Islet precursor cell (in vitro differentiated cells): Measurements from ENCODE around the gene CCDC43.
A peak's percentile ranks its signal among the peaks of the same experiment; 100 is the strongest.
"Not testable (repeated sequence)": the region's sequence is repeated elsewhere in the genome, so short reads cannot be mapped to it uniquely, and the experiment has no call there.

ENCODE experiments used
- DNase-seq: peaks from one replicate; pipeline ENCODE4 v3.0.0-alpha.2; 2018

CCDC43 gene

DNA sequence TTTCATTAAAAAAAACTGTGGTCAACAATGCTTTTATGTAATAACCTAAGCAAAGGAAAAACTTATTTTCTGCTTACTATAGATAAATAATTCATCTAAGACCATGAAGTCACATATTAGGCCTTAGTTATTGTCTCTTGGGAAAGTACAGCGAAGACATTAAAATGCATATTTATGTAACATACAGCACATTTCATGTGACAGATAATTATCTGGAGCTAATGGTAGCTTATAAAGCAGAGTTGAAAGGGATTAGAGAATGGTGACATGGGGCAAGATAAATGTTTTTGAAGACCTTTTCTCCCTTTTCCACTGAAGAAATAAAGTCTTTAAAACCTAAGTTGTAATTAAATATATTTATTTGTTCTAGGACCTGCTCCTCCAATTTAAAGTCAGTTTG is 23.6 kb downstream of the CCDC43 start:
- no peak for DNase-seq

DNA sequence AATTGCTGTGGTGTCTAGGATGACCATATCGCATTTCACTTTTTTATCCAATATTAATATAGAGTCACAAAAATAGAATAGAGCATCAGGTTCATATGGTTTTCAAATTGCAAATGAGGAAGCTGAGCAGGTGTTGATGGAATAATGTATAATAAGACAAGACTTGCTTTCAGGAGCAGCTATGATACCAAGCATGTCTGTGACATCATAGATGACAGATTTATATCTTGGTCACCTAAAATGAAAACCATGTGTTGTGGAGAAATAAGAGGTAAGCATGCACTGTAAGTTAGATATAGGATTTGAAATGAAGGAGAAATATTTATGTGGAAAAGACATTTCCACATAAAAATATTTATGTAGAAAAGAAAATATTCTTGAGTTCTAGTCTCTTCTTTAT is 24.7 kb downstream of the CCDC43 start:
- DNase-seq, result no peak

DNA sequence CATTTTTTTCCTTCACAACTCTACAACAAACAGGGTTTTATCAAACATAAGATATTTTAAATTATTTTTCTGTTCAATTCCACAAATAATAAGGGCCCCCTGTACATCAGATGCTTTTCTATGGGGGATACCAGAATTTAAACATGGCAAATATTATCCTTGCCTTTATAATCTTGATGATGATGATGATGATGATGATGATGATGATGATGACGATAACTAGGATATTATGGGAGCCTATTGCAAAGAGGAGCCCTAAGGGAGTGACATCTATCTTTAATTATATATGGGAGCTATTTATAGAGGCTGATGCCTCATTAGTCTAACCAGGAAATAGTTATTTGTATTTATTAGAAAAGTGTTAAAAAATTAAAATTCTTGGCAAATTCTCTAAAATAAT is 26.5 kb downstream of the CCDC43 start:
- DNase-seq, result no peak

DNA sequence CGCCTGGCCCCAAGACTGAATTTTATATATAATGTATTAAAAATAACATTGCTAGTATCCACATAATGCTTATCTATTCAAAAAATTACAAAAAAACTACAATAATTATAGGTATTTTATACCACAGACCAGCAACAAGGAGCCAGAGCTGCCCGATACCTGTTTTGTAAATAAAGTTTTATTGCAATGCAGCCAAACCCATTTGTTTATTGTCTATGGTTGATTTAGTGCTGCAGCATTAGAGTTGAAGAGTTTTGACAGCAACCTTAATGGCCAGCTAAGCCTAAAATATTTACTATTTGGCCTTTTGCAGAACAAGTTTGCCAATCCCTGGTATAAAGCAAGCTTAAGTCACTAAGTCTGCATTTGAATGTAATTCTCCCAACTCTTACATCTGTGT is 27.7 kb downstream of the CCDC43 start:
- no peak for DNase-seq

DNA sequence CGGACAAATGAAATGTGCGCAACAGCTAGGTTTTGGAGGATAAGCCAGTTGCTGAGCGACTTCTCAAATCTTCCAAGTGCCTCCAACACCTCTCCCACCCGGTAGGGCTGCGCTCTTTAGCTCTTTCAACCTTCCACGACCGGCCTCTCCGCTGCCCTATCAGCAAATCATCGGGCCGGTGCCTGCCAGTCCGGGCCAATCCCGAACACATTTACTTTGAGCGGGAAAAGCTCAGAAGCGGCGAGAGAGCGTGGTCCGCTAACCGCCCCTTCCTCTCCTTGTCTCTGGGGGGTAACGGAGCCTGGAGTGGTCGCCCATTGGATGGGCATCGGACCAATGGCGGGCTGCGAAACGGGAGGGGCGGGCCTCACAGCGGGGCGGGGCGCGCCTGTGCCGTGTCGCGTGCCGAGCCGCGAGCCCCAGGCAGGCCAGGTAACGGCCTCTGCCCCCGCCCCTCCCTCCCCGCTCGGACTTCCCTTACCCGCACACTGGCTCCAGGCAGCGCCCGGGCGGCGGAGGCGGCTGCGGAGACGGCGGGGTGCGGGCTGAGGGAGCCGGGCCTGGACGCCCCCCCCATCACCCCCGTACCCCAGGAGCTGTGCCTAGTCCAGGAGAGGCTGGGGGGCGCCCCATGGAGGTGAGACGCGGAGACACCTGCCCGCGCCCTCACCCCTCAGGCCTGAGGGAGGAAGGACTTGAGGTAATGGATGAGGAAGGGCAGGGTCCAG is 33.4 kb downstream of the CCDC43 start, which contains the start of gene MEIOC:
TSS of gene MEIOC (plus strand) at position 486 of the 728 bp plus-strand sequence. CDS start at position 632, 146 bp downstream.
- peak; percentile 88 for DNase-seq

DNA sequence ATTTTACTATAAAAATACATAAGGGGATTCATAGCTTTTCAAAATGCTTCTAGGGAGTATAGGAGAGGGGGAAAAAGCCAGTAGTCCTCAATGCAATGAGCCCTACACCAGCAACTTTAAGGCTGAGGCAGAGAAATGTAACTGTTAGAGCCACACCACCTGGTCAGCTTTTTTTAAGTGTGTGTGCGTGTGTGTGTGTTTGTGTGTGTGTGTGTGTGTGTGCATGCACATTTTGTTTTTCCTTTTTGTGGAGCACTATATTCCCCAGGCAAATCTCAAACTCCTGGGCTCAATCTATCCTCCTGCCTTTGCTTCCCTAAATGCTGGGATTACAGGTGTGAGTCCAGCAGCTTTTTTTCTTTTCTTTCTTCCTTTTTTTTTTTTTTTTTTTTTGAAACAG is 35.6 kb downstream of the CCDC43 start:
- no peak for DNase-seq

DNA sequence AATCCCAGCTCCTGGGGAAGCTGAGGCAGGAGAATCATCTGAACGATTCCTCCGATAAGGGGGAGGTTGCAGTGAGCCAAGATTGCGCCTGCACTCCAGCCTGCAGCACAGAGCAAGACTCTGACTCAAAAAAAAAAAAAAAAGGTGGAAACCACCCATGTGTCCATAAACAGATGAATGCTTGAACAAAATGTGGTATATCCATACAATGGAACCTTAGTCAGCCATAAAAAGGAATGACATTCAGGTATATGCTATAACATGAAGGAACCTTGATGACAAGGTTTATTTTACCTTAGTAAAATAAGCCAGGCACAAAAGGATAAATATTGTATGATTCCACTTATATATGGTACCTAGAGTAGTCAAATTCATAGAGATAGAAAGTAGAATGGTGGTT is 36.2 kb downstream of the CCDC43 start:
- DNase-seq, result no peak

DNA sequence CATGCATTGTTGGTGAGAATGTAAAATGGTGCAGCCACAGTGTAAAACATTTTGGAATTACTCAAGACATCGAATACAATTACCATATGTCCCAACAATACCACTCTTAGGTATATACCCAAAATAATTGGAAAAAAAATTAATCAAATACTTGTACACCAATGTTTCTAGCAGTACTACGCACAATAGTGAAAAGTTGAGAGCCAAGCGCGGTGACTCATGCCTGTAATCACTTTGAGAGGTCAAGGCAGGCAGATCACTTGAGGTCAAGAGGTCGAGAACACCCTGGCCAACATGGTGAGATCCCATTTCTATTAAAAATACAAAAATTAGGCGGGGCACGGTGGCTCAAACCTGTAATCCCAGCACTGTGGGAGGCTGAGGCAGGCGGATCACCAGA is 36.8 kb downstream of the CCDC43 start:
- no peak for DNase-seq

DNA sequence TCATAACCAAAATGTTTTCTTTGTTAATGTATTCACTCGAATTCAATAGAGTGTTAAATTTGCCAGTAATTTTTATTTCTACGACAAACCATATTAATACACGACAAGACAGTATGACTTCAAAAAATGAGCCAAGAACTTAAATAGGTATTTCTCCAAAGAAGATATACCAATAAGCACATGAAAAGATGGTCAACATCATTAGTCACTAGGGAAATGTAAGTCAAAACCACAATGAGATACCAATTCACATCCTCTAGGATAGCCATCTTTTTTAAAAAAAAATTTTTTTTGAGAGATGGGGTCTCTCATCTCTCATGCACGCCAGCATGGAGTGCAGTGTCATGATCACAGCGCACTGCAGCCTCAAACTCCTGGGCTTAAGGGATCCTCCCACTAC is 38.3 kb downstream of the CCDC43 start:
- DNase-seq, result no peak

DNA sequence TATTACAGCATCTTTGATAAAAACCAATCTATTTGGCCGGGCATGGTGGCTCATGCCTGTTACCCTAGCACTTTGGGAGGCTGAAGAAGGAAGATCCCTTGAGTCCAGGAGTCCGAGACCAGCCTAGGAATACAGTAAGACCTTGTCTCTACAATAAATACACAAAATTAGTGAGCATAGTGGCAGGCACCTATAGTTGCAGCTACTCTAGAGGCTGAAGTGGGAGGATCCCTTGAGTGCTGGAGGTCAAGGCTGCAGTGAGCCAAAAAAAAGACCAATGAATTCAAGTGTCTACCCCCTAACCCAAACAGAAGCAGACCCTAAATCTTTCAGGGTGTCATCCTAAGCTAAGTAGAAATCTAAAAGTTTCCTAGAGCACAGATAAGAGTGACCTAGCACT is 40.6 kb downstream of the CCDC43 start:
- no peak for DNase-seq

DNA sequence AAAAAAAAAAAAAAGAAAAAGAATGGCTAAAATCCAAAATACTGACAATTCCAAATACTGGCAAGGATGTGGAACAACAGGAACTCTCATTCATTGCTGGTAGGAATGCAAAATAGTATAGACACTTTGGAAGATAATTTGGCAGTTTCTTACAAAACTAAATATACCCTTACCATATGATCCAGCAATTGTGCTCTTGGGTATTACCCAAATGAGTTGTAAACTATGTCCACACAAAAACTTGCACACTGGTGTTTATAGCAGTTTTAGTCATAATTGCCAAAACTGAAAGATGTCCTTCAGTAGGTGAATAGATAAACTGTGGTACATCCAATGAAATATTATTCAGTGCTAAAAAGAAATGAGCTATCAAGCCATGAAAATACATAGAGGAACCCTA is 41.8 kb downstream of the CCDC43 start:
- DNase-seq, result no peak

DNA sequence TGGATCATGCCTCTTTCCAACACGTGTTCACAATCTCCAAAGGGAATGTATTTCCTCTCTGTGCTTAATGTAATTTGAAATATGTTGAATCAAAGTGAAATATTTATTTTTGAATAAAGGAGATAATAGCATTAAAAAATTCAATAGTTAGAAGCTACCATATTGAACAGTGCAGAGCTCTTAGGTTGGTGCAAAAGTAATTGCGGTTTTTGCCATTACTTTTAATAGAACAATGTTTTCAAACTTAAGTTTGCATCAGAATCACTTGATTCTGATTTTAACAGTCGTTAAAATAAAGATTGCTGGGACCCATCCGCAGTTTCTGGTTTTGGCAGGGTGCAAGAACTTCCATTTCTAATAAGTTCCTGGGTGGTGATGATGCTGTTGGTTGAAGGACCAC is 43.3 kb downstream of the CCDC43 start:
- no peak for DNase-seq

DNA sequence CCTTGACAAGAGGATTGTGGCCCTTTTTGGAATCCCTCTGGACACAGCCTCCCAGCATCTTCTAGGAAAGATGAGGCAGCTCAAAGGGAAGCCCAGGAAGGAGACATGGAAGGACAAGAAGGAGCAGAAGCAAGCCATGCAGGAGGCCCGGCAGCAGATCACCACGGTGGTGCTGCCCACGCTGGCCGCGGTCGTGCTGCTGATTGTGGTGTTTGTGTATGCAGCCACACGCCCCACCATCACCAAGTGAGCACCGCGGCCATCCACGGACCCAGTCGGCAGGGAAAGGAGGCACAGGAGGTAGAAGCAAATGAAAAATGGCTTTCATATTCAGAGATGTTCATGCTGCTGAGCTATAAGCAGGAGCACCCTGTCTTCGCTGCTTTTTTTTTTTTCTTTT is 44.2 kb downstream of the CCDC43 start:
- DNase-seq, result no peak

DNA sequence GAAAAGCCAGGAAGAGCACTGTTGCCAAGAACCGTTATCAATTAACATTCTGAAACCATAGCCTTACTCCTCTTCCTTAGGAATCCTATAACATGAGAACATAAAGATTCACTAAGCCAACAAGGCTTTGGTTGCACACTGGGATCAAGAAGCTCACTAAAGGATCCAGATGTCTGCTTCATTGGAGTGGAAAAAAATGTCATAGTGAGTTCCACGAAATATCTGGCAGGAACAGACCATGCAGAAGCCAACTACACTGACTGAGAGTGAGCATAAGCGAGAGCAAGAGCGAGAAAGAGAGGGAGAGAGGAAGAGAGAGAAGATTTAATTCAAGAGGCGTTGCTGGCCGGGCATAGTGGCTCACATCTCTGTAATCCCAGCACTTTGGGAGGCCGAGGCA is 46.7 kb downstream of the CCDC43 start:
- no peak for DNase-seq

DNA sequence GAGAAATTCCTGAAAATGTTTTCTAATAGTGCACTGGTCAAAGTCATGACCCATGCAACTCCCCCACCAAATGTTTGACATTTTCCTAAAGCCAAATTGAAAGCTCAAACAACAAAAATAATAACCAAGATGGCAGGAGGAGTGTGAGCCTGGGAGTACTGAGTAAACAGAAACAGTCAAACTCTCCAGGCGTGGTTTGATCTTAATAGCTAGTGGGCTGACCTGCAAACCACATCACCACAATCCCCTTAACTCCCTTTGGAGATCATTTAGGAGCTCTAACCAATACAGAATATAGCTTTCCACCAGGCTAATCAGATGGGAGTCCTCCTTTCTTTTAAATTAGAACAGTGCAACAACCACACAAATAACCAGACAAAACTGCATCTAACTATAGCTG is 52.5 kb downstream of the CCDC43 start:
- DNase-seq, result no peak

DNA sequence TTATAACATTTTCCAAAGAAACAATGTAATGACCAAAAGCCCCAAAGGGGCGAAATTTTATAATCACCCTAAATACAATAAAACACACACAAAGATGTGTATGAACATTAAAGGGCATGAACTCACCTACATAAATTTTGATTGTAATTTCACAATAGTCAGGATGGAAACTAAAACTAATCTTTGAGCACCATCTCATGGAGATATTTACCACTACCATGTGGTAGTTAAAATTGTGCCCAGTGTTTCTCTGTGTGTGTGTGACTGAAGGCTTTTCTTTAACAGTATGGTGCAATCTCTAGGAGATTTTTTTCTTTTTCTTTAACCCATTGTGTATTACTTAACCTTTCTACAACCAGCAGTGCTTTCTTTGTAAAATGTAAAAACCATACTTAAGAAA is 53.0 kb downstream of the CCDC43 start:
- no peak for DNase-seq

DNA sequence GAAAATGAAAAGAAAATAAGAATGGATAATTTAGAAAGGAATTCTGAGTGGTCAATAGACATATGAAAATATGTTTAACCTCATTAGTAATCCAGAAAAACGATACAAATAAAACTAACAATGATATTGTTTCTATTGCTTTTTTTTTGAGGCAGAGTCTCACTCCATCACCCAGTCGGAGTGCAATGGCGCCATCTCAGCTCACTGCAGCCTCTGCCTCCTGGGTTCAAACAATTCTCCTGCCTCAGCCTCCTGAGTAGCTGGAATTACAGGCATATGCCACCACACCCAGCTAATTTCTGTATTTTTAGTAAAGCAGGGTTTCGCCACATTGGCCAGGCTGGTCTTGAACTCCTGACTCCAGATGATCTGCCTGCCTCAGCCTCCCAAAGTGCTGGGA is 55.2 kb downstream of the CCDC43 start:
- not testable (repeated sequence) for DNase-seq

DNA sequence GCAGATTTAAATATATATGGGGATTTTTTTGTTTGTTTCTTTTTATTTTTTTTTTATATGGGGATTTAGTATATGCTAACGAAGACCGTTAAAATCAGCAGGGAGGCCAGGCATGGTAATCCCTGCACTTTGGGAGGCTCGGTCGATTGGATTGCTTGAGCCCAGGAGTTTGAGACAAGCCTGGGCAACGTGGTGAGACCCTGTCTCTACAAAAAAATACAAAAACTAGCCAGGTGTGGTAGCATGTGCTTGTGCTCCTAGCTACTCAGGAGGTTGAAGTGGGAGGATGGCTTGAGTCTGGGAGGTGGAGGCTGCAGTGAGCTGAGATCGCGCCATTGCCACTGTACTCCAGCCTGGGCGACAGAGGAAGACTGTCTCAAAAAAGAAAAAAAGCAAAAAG is 55.6 kb downstream of the CCDC43 start:
- no peak for DNase-seq

DNA sequence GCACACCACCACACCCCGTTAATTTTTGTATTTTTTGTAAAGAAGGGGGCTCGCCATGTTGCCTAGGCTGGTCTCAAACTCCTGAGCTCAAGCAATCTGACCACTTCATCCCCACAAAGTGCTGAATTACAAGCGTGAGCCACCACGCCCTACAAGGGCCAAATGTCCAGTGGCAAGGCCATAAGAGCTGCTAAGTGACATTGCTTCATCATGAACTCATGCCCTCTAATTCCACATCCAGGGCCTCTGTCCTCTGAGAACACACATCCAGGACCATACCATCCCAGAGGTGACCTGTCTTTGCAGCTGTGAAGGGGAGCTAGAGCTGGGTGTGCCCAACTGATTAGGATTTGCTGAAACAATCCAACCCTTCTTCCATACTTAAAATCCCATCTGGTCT is 58.9 kb downstream of the CCDC43 start:
- DNase-seq, result no peak

DNA sequence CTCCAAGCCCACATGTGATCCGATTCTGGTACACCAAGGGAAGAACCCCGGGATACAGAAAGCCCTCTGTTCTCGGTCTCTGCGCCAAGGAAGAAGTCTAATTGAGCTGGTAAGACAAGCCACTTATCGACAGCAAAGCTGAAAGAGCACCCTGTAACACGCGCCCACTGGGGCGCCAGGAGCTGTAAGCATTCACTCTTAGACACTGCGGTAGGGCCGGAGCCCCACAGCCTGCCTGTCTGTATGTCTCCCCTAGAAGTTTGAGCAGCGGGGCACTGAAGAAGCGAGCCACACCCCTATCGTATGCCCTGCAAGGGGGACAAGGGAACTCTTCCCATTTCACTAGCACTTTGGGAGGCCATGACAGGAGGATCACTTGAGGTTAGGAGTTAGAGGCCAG is 60.3 kb downstream of the CCDC43 start:
- no peak for DNase-seq

DNA sequence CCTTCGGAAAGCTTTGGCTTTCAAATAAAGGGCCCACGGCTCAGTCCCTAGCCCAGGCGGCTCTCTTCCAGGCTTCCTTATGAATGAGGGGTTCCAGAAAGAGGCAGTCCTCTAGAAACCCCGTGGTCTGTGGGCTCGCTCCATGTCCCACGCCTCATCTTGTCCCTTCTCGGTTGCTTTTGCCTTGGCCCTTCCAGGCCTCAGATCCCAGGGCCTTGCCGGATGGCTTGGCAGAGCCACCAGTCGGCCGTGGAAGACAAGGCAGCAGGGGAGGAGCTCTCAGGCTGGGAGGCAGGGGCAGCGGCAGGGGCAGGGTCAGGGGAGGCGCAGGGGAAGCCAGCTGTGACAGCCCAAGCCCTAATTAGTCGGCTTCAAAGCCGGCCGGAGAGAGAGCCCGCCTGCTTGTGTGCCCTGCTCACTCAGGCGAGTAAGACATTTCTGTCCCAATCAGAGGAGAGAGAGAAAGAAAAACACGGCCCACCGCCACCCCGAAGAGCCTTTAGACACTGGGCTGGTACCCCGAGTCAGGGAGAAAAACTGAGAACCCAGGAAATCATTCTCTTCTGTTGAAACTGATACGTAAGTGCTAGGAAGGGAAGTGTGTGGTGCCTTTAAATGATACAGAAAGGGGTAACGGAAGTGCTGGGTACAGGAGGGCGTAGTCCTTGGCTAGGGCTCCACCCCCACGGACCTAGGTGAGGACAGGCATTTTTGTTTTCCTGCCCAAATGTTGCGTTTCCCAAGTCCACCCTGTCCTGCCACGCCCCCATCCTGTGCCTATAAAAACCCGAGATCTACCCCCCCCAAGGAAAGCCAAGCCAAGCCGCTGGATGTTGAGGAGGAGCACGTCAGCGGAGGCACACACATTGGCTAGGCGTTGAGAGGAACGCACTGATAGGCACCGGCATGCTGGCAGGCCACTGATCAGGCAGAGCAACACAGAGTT is 61.1 kb downstream of the CCDC43 start:
- peak; percentile 97 for DNase-seq

DNA sequence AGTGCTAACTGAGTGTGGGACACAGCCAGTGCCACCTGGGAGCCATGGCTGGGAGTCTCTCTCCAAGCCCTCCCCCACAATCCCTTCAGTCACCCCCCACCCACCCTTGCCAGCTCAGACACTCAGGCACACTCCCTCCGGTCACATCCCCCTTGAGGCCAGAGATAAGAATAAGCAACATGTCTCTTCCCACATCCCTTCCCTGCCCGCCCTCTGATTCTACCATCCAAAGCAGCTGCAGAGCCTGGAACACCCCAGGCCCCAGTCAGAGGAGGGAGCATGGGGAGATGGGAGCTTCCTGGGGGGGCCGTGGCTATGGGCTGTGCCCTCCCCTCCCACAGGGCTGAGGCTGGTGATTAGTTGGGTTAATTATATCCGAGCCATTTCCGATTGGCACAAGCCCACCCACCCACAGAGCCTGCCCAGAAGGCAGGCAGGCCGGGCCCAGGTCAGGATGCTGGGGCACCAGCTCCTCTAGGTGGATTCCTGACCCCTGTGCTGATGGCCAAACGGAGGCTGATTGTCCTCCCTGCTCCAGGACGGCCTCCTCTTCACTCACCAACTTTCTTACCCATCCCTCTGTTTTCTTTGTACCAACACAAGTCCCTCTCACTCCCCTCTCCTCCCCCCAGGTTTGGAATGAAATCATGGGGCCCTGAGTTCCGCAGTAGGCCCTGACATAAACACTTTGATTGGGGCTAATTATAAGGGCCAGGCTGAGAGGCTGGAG is 61.9 kb downstream of the CCDC43 start:
- no peak for DNase-seq
